HepG2 (cell line): ENCODE results near the gene PRKCB. TPM values are rescaled to one million over a fixed set of nuclear protein-coding genes. Genes with fewer than 3 reads are reported as not detected.

Experiments
- ATAC-seq: fragments of 200-7000 bp; cut with Tn5 transposase; 3 replicates; pipeline ENCODE4 v1.9.1; 2020; ENCODE audit warnings: mild to moderate bottlenecking, moderate library complexity
- BruUV-seq: library from RNA; stranded (reverse); fragments of 400-500 nt; replicated peaks from 2 replicates; lab custom pipeline; 2021; lab: Mats Ljungman, UMichigan
- CTCF ChIA-PET: fragments of 300-600 bp; formaldehyde crosslinking; extraction: SDS; loops from one replicate; lab custom pipeline; 2021; ENCODE audit warnings: low total read pairs, inconsistent platforms, low intra/inter-chr PET ratio; lab: Yijun Ruan, JAX
- POLR2A ChIA-PET: fragments of 350-600 bp; sonication (Branson Sonifier 250); formaldehyde crosslinking; loops from one replicate; lab custom pipeline; 2020; ENCODE audit warnings: antibody characterized with exemption, inconsistent platforms; lab: Yijun Ruan, JAX
- DNase-seq: peaks from one replicate; pipeline ENCODE4 v3.0.0-alpha.2; 2015; ENCODE audit warnings: low spot score
- FAIRE-seq: peaks from 3 replicates; lab custom pipeline; 2011; peaks lifted over from hg19 to GRCh38; lab: Jason Lieb, UNC
- H2AFZ ChIP-seq: one replicate; pipeline ENCODE4 v1.6.1; 2011; ENCODE audit warnings: low read length, inconsistent platforms
- H3K27ac ChIP-seq: fragments of 300-600 bp; 3 replicates; pipeline ENCODE4 v1.8.0; 2011; ENCODE audit warnings: mixed run types, mild to moderate bottlenecking, mixed read lengths, low read length, inconsistent platforms; ENCODE audit not compliant: insufficient read depth; ENCODE audit errors: extremely low read length
- H3K27me3 ChIP-seq, 2 experiments: fragments of 200-600 bp in 1 of 2; 2 replicates in 1 of 2; 3 replicates in 1 of 2; pipeline versions ENCODE4 v1.6.0 to v1.8.0; 2011; ENCODE audit warnings: low read length in 2 of 2, mild to moderate bottlenecking in 2 of 2, moderate library complexity in 2 of 2, inconsistent platforms in 1 of 2; ENCODE audit not compliant: insufficient read depth in 2 of 2, control insufficient read depth in 1 of 2
- H3K36me3 ChIP-seq, 2 experiments: fragments of 200-600 bp in 1 of 2; replicated peaks in 1 of 2; 2 replicates in 1 of 2; 3 replicates in 1 of 2; pipeline versions ENCODE4 v1.5.1 to v1.8.0; 2011; ENCODE audit warnings: low read length in 2 of 2, inconsistent platforms in 1 of 2; ENCODE audit not compliant: insufficient read depth in 2 of 2, control insufficient read depth in 1 of 2
- H3K4me1 ChIP-seq: 2 replicates; pipeline ENCODE4 v1.5.1; 2012; ENCODE audit warnings: low read length, inconsistent platforms; ENCODE audit not compliant: insufficient read depth
- H3K4me2 ChIP-seq: 2 replicates; pipeline ENCODE4 v1.6.0; 2011; ENCODE audit warnings: low read depth, low read length, inconsistent platforms
- H3K4me3 ChIP-seq, 3 experiments: fragments of 200-600 bp in 1 of 3; sonication (generic), shearing (Covaris generic) in 1 of 3; replicated peaks in 1 of 3; 2 replicates each; pipeline ENCODE4 v1.5.1; 2011 to 2016; ENCODE audit warnings: low read length in 3 of 3, inconsistent platforms in 2 of 3, low read depth in 2 of 3, mild to moderate bottlenecking in 2 of 3, control low read depth in 1 of 3, mixed read lengths in 1 of 3; ENCODE audit not compliant: insufficient read depth in 1 of 3
- H3K79me2 ChIP-seq: one replicate; pipeline ENCODE4 v1.6.1; 2011; ENCODE audit warnings: low read length, inconsistent platforms; ENCODE audit not compliant: insufficient read depth
- H3K9ac ChIP-seq: 2 replicates; pipeline ENCODE4 v1.6.0; 2011; ENCODE audit warnings: mild to moderate bottlenecking, low read depth, low read length, inconsistent platforms; ENCODE audit not compliant: insufficient read depth
- H3K9me3 ChIP-seq: 2 replicates; pipeline ENCODE4 v1.5.1; 2012; ENCODE audit warnings: mild to moderate bottlenecking, low read length
- H4K20me1 ChIP-seq: 2 replicates; pipeline ENCODE4 v1.6.0; 2011; ENCODE audit warnings: inconsistent platforms, mild to moderate bottlenecking, low read length, moderate library complexity; ENCODE audit not compliant: insufficient read depth
- CENPX ChIP-seq: sonication (generic); formaldehyde crosslinking; IDR thresholded peaks from 2 replicates; pipeline ENCODE4 v1.9.0; 2021; ENCODE audit warnings: mild to moderate bottlenecking, missing genetic modification reagents, moderate library complexity
- FUBP1 ChIP-seq: sonication (generic); formaldehyde crosslinking; IDR thresholded peaks from 2 replicates; pipeline ENCODE4 v1.5.1; 2020; ENCODE audit warnings: missing genetic modification reagents, mild to moderate bottlenecking, borderline replicate concordance
- NCOA1 ChIP-seq: sonication (generic); formaldehyde crosslinking; IDR thresholded peaks from 2 replicates; pipeline ENCODE4 v1.9.0; 2021; ENCODE audit warnings: missing genetic modification reagents
- RBM22 ChIP-seq: fragments of 200-400 bp; formaldehyde crosslinking; optimal IDR thresholded peaks from 2 replicates; pipeline ENCODE3; 2017; ENCODE audit warnings: mild to moderate bottlenecking, low read length, moderate library complexity
- SP140L ChIP-seq: sonication (generic); formaldehyde crosslinking; IDR thresholded peaks from 2 replicates; pipeline ENCODE4 v1.4.0; 2020; ENCODE audit warnings: missing genetic modification reagents, borderline replicate concordance
- ZBTB44 ChIP-seq: sonication (generic); formaldehyde crosslinking; IDR thresholded peaks from 2 replicates; pipeline ENCODE4 v1.4.0; 2020; ENCODE audit warnings: missing genetic modification reagents
- ZKSCAN5 ChIP-seq: sonication (generic); formaldehyde crosslinking; IDR thresholded peaks from 2 replicates; pipeline ENCODE4 v1.5.1; 2020; ENCODE audit warnings: mild to moderate bottlenecking, missing genetic modification reagents
- ZMYM4 ChIP-seq: sonication (generic); formaldehyde crosslinking; IDR thresholded peaks from 2 replicates; pipeline ENCODE4 v1.8.1; 2023; ENCODE audit warnings: mild to moderate bottlenecking, missing genetic modification reagents
- ZNF275 ChIP-seq: sonication (generic); formaldehyde crosslinking; IDR thresholded peaks from 2 replicates; pipeline ENCODE4 v1.8.0; 2022; ENCODE audit warnings: missing genetic modification reagents, mild to moderate bottlenecking, inconsistent platforms, borderline replicate concordance
- ZNF446 ChIP-seq: sonication (generic); formaldehyde crosslinking; IDR thresholded peaks from 2 replicates; pipeline ENCODE4 v1.5.0; 2020; ENCODE audit warnings: mild to moderate bottlenecking, missing genetic modification reagents
- ZNF749 ChIP-seq: sonication (generic); formaldehyde crosslinking; IDR thresholded peaks from 2 replicates; pipeline ENCODE4 v1.8.0; 2022; ENCODE audit warnings: mild to moderate bottlenecking, missing genetic modification reagents, moderate library complexity, borderline replicate concordance
- ZXDC ChIP-seq: sonication (generic); formaldehyde crosslinking; IDR thresholded peaks from 2 replicates; pipeline ENCODE4 v1.5.0; 2020; ENCODE audit warnings: mild to moderate bottlenecking, missing genetic modification reagents
- WGBS: methylation state at CpG from one replicate; pipeline ENCODE4 v1.1.6; 2017; ENCODE audit warnings: low lambda C conversion rate; 5-methylcytosine and 5-hydroxymethylcytosine counted together
- in situ Hi-C: cut with HindIII; loops from 2 replicates; pipeline ENCODE4 v1.10.0; 2017; ENCODE audit warnings: low pct_unique_long_range_greater_than_20kb; ENCODE audit not compliant: extremely low pct_ligation_motif_present
- intact Hi-C: fragments of 100-400 bp; cut with micrococcal nuclease; formaldehyde crosslinking; loops from one replicate; pipeline ENCODE4 v1.10.0; 2022; ENCODE audit not compliant: unreplicated experiment
- polyA plus RNA-seq, 8 experiments: library from polyadenylated mRNA; depleted of rRNA in 3 of 8; stranded (reverse) in 7 of 8; unstranded in 1 of 8; fragments of >200 nt; fragmentation: Illumina TruSeq in 4 of 8; extraction: Trizol in 4 of 8; gene quantifications; 2 replicates each; pipeline versions ENCODE4 v1.2.1 to v1.2.3, GENCODE V29; 2011 to 2016; ENCODE audit warnings: low read depth in 4 of 8, missing spikeins in 1 of 8, mixed read lengths in 1 of 8; ENCODE audit not compliant: insufficient read depth in 1 of 8
- total RNA-seq, 5 experiments: library from RNA; depleted of rRNA; stranded (reverse); fragments of >200 nt; fragmentation: Illumina TruSeq; extraction: Trizol; gene quantifications; 2 replicates each; pipeline ENCODE4 v1.2.3, GENCODE V29; 2016; ENCODE audit warnings: low read depth in 1 of 5
- TF ChIP-seq, protein P1 (sequence below): IDR thresholded peaks from 2 replicates; pipeline ENCODE4 v1.6.1; 2016; ENCODE audit warnings: control low read depth
- TF ChIP-seq, protein P2 (sequence below): sonication (generic); formaldehyde crosslinking; IDR thresholded peaks from 2 replicates; pipeline ENCODE4 v1.9.0; 2021; ENCODE audit warnings: missing genetic modification reagents, mild to moderate bottlenecking, borderline replicate concordance

Gene PRKCB
- total and polyA plus RNA-seq, 2 of the 13 experiments (the other 11 are each of a cell fraction or from before 2014, with no cell fraction given), result 0.01 TPM; not detected in 1

- TF ChIP-seq, protein P1, sequence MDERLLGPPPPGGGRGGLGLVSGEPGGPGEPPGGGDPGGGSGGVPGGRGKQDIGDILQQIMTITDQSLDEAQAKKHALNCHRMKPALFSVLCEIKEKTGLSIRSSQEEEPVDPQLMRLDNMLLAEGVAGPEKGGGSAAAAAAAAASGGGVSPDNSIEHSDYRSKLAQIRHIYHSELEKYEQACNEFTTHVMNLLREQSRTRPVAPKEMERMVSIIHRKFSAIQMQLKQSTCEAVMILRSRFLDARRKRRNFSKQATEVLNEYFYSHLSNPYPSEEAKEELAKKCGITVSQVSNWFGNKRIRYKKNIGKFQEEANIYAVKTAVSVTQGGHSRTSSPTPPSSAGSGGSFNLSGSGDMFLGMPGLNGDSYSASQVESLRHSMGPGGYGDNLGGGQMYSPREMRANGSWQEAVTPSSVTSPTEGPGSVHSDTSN, result no peak
- TF ChIP-seq ZMYM4 (CRISPR knock-in tag) (no peak), ZNF275 (no peak), CENPX (no peak), NCOA1 (no peak)
- TF ChIP-seq, protein P2, sequence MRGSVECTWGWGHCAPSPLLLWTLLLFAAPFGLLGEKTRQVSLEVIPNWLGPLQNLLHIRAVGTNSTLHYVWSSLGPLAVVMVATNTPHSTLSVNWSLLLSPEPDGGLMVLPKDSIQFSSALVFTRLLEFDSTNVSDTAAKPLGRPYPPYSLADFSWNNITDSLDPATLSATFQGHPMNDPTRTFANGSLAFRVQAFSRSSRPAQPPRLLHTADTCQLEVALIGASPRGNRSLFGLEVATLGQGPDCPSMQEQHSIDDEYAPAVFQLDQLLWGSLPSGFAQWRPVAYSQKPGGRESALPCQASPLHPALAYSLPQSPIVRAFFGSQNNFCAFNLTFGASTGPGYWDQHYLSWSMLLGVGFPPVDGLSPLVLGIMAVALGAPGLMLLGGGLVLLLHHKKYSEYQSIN, result no peak
- TF ChIP-seq, all 625 proteins: peak for 0
Measured at GRCh38 chr16:24174504-24174903, 338.7 kb downstream of the PRKCB start (continued).

GRCh38 chr16:24174957-24175356 lies 339.2 kb downstream of the PRKCB start:
- Histone ChIP-seq H4K20me1 (no peaks in the 10 kb centered on the region), H3K79me2 (no peaks in the 10 kb centered on the region), H3K4me3 (no peak overlapping the region), H2AFZ (no peak overlapping the region), H3K9me3 (no peaks in the 10 kb centered on the region), H3K36me3 (no peaks in the 10 kb centered on the region), H3K27me3 (no peaks in the 10 kb centered on the region; a peak in 1 of 5 replicates), H3K4me2 (no peak overlapping the region), H3K27ac (no peak overlapping the region), H3K4me1 (no peaks in the 10 kb centered on the region), H3K9ac (no peak overlapping the region)
- ATAC-seq, result no peak
- FAIRE-seq, result no peak
- POLR2A ChIA-PET, result no interaction called here
- BruUV-seq, result no TSS peak
- 0% methylated on average over 3 of the region's 3 CpGs for WGBS
- CTCF ChIA-PET, result no interaction called here
- DNase-seq, result no peak
- in situ Hi-C loops, result no loop called here
- intact Hi-C loops, result no loop called here
- TF ChIP-seq ZNF749 (no peak), RBM22 (no peak), ZXDC (no peak), FUBP1 (CRISPR knock-in tag) (no peak), ZKSCAN5 (no peak), ZBTB44 (CRISPR knock-in tag) (no peak), ZNF446 (CRISPR knock-in tag) (no peak), SP140L (CRISPR knock-in tag) (no peak)
